Lower leg skin (tissue), 3 donors: ENCODE measurements around the gene CTLA4.

Experiments used
- CTCF ChIP-seq, 3 donors: fragments of 450-650 bp; IDR thresholded peaks; one replicate each; pipeline ENCODE4 v1.5.1; 2016; ENCODE audit warnings: antibody characterized with exemption in 3 of 3, mild to moderate bottlenecking in 3 of 3, moderate library complexity in 2 of 3
- POLR2A ChIP-seq, 2 donors: fragments of 450-650 bp; IDR thresholded peaks; one replicate each; pipeline ENCODE4 v1.6.1; 2016 to 2017; ENCODE audit warnings: antibody characterized with exemption in 2 of 2, mild to moderate bottlenecking in 1 of 2, moderate library complexity in 1 of 2

GRCh38 chr2:203918264-203918663 is 50.7 kb downstream of the CTLA4 start:
- TF ChIP-seq CTCF (IDR thresholded peaks at IDR 0.05), result no peak
- no peak for TF ChIP-seq POLR2A (IDR thresholded peaks at IDR 0.05)
